ENCODE results near the gene GH1.

DNA sequence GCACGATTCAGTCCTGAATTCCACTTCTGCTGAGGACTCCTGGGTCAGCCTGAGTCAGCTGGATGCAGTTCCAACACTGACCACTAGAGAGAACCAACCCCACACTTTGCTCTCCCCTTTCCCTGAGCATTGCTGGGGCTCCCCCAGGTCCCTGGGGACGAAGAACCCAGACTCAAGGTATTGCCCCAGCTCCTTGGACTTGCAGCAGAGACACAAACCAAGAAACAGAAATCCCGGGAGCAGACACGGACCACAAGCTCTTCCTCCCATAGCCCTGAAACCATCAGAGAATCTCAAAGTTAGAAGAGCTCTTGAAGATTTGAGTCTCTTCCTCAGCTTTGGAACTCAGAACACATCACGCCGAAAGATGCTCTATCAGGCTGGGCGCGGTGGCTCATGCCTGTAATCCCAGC lies 678 bp upstream of the GH1 start:
- TF ChIP-seq CTCF (IDR thresholded peaks at IDR 0.05) (peak; percentile 85 to 97 (median 87)), POLR2A (IDR thresholded peaks at IDR 0.05) (no peak)

All from testis (tissue), 2 donors.